Endodermal cell (in vitro differentiated cells): ENCODE data around the gene AHNAK. TPM values are rescaled to one million over a fixed set of nuclear protein-coding genes. Genes with fewer than 3 reads are reported as not detected.

Source experiments
- DNase-seq: peaks from one replicate; pipeline ENCODE4 v3.0.0-alpha.2; 2017
- H3K27ac ChIP-seq: 2 replicates; pipeline ENCODE4 v1.5.1; 2013; ENCODE audit warnings: mild to moderate bottlenecking, low read depth, low read length, moderate library complexity
- H3K27me3 ChIP-seq: 2 replicates; pipeline ENCODE4 v1.6.1; 2013; ENCODE audit warnings: mild to moderate bottlenecking, low read length, moderate library complexity; ENCODE audit not compliant: insufficient read depth, control insufficient read depth, poor library complexity, severe bottlenecking
- H3K36me3 ChIP-seq: 2 replicates; pipeline ENCODE4 v1.7.0; 2013; ENCODE audit warnings: mild to moderate bottlenecking, low read length, moderate library complexity; ENCODE audit not compliant: control insufficient read depth, insufficient read depth
- H3K4me1 ChIP-seq: one replicate; pipeline ENCODE4 v1.7.0; 2013; ENCODE audit warnings: low read length; ENCODE audit not compliant: control insufficient read depth, insufficient read depth
- H3K4me3 ChIP-seq: 2 replicates; pipeline ENCODE4 v1.5.1; 2013; ENCODE audit warnings: mild to moderate bottlenecking, low read length, moderate library complexity
- H3K9ac ChIP-seq: 2 replicates; pipeline ENCODE4 v1.6.1; 2013; ENCODE audit warnings: mild to moderate bottlenecking, low read length, moderate library complexity; ENCODE audit not compliant: poor library complexity, severe bottlenecking; ENCODE audit errors: extremely low read depth
- H3K9me3 ChIP-seq: 2 replicates; pipeline ENCODE4 v1.6.1; 2013; ENCODE audit warnings: mild to moderate bottlenecking, low read length, moderate library complexity; ENCODE audit not compliant: control insufficient read depth
- H3K27ac Mint-ChIP-seq: 2 replicates; pipeline ENCODE4 v1.8.0; 2020; ENCODE audit warnings: mixed read lengths
- H3K27me3 Mint-ChIP-seq: 2 replicates; pipeline ENCODE4 v1.8.0; 2021; ENCODE audit warnings: mild to moderate bottlenecking, mixed read lengths; ENCODE audit not compliant: insufficient read depth
- H3K36me3 Mint-ChIP-seq: 2 replicates; pipeline ENCODE4 v1.8.0; 2020; ENCODE audit warnings: low read depth, mixed read lengths
- H3K4me1 Mint-ChIP-seq: 2 replicates; pipeline ENCODE4 v1.8.0; 2020; ENCODE audit warnings: mixed read lengths
- H3K4me3 Mint-ChIP-seq: 2 replicates; pipeline ENCODE4 v1.8.0; 2020; ENCODE audit warnings: mild to moderate bottlenecking, moderate library complexity, mixed read lengths
- H3K9me3 Mint-ChIP-seq: 2 replicates; pipeline ENCODE4 v1.8.0; 2020; ENCODE audit warnings: mild to moderate bottlenecking, mixed read lengths
- CTCF ChIP-seq: fragments of 200-600 bp; sonication (generic); conservative IDR thresholded peaks from 2 replicates; pipeline ENCODE4 v1.5.0; 2021; ENCODE audit warnings: antibody characterized with exemption, mild to moderate bottlenecking
- WGBS, 2 experiments: methylation state at CpG; one replicate each; pipeline versions ENCODE4 v1.1.5 to v1.1.7; 2013; ENCODE audit warnings: missing lambda C conversion rate in 2 of 2, mixed read lengths in 1 of 2; ENCODE audit not compliant: insufficient coverage in 1 of 2, insufficient read length in 1 of 2; 5-methylcytosine and 5-hydroxymethylcytosine counted together
- total RNA-seq, 2 donors: library from RNA; stranded (reverse); fragmentation: NEBNext Ultra II Directional in 1 of 2; extraction: Animal tissue kit (Norgen Biotek cat#: 25700) in 1 of 2; gene quantifications; 2 replicates in 1 of 2; 3 replicates in 1 of 2; pipeline ENCODE4 v1.2.1, GENCODE V29; 2021

The AHNAK gene
- total RNA-seq, 2 donors from 2014 or later: 109 to 165 TPM

DNA sequence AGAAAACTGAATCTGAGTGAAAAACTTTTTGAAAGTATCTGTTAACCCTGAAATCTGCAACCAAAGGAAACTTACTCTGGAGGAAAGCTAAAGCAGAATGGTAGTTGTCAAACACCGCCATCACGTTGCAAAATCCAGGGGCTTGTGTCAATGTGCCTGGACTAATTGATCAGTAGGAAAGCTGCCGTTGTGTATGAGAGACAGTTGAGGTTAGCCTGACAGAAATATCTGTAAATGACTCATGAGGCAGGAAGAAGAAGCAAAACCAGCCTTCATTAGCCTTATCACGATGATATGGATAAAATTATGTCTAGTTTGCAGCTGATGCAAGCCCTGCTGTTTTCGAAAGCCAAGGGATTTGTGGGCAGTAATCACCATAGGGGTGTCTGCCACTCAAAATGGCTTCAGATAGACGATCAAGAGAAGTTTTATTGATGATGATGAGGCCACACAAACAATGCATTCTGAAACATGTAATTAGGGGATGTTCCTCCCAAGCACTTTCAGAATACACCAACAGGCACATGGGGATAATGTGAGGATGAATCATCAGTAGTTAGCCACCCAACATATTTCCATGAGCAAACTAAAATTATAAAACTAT is 118.9 kb downstream of the AHNAK start:
- H3K4me1 Mint-ChIP-seq: peaks cover 30% of the 10 kb centered on the region
- no peak for TF ChIP-seq CTCF
- Histone ChIP-seq H3K4me1 (peaks cover 5% of the 10 kb centered on the region), H3K9me3 (no peaks in the 10 kb centered on the region), H3K27me3 (no peaks in the 10 kb centered on the region), H3K36me3 (no peaks in the 10 kb centered on the region), H3K4me3 (no peak overlapping the region), H3K9ac (no peak overlapping the region), H3K27ac (no peak overlapping the region)
- peak; percentile 42 for DNase-seq
- no peak overlapping the region for H3K4me3 Mint-ChIP-seq
- H3K27me3 Mint-ChIP-seq: peaks cover 18% of the 10 kb centered on the region
- WGBS, 2 experiments: 87 to 91% methylated on average over 6 of the region's 6 CpGs
- peaks cover 7% of the 10 kb centered on the region for H3K9me3 Mint-ChIP-seq
- peak overlapping the region; percentile 36 for H3K27ac Mint-ChIP-seq
- no peaks in the 10 kb centered on the region for H3K36me3 Mint-ChIP-seq

- DNase-seq: peak; percentile 26
- H3K4me1 ChIP-seq: peaks cover 14% of the 10 kb centered on the region
- Mint-ChIP-seq H3K36me3 (no peaks in the 10 kb centered on the region), H3K4me3 (no peak overlapping the region), H3K4me1 (peaks cover 37% of the 10 kb centered on the region), H3K9me3 (no peaks in the 10 kb centered on the region), H3K27ac (no peak overlapping the region), H3K27me3 (peaks cover 28% of the 10 kb centered on the region)
- no peaks in the 10 kb centered on the region for H3K27me3 ChIP-seq
- WGBS, 2 experiments: 84% methylated on average over 4 of the region's 4 CpGs; no CpG with 5 or more reads in 1 of the 2 experiments
- no peak overlapping the region for H3K4me3 ChIP-seq
- no peak overlapping the region for H3K27ac ChIP-seq
- H3K36me3 ChIP-seq: no peaks in the 10 kb centered on the region
- no peaks in the 10 kb centered on the region for H3K9me3 ChIP-seq
- no peak for TF ChIP-seq CTCF
- no peak overlapping the region for H3K9ac ChIP-seq
Observed at GRCh38 chr11:62423012-62423411, 123.6 kb downstream of the AHNAK start.

DNA sequence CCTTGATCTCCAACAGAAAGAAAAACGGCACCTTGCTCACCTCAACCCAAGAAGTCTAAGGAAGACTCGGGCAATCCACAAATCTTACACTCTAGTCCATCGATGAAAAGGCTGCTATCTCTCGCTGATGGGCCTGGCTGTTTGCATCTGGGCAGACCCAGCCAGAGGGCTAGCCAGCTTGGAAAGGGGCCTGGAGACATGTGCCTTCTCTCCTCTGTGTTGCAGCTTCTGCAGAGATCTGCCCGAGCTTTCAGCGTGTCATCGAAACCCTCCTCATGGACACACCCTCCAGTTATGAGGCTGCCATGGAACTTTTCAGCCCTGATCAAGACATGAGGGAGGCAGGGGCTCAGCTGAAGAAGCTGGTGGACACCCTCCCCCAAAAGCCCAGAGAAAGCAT is 124.6 kb downstream of the AHNAK start:
- Histone ChIP-seq H3K36me3 (no peaks in the 10 kb centered on the region), H3K9me3 (no peaks in the 10 kb centered on the region), H3K27ac (no peak overlapping the region), H3K9ac (no peak overlapping the region), H3K4me1 (peaks cover 14% of the 10 kb centered on the region), H3K27me3 (no peaks in the 10 kb centered on the region), H3K4me3 (no peak overlapping the region)
- Mint-ChIP-seq H3K4me1 (peaks cover 36% of the 10 kb centered on the region), H3K36me3 (no peaks in the 10 kb centered on the region), H3K27ac (no peak overlapping the region), H3K27me3 (peaks cover 28% of the 10 kb centered on the region), H3K9me3 (no peaks in the 10 kb centered on the region), H3K4me3 (no peak overlapping the region)
- 91 to 93% methylated on average over 7 of the region's 7 CpGs for WGBS, 2 experiments
- DNase-seq: peak; percentile 36
- no peak for TF ChIP-seq CTCF
